GM12891 (cell line): Measurements from ENCODE around the gene SPDYE5.
"Not testable (repeated sequence)": the region's sequence is repeated elsewhere in the genome, so short reads cannot be mapped to it uniquely, and the experiment has no call there.

Experiments
- PAX5 ChIP-seq: IDR thresholded peaks from 2 replicates; pipeline ENCODE4 v1.6.1; 2011; ENCODE audit warnings: low read length, moderate library complexity, mild to moderate bottlenecking; ENCODE audit not compliant: insufficient read depth, severe bottlenecking
- POLR2A ChIP-seq: IDR thresholded peaks from 2 replicates; pipeline ENCODE4 v1.6.1; 2011; ENCODE audit warnings: low read depth, low read length, control low read depth
- POLR2AphosphoS5 ChIP-seq: IDR thresholded peaks from 2 replicates; pipeline ENCODE4 v1.6.1; 2011; ENCODE audit warnings: low read depth, low read length, control low read depth
- POU2F2 ChIP-seq: IDR thresholded peaks from 2 replicates; pipeline ENCODE4 v1.6.1; 2011; ENCODE audit warnings: low read depth, mild to moderate bottlenecking, control low read depth, low read length, moderate library complexity
- SPI1 ChIP-seq: IDR thresholded peaks from 2 replicates; pipeline ENCODE4 v1.6.1; 2011; ENCODE audit warnings: low read depth, low read length, control low read depth
- TAF1 ChIP-seq: IDR thresholded peaks from 2 replicates; pipeline ENCODE4 v1.6.1; 2011; ENCODE audit warnings: low read depth, low read length, control low read depth

GRCh38 chr7:75485979-75486643, 6.0 kb upstream of the SPDYE5 start, which contains the start of gene POM121C:
- TF ChIP-seq POLR2A, result peak; percentile 38; the same call in 1 of the 2 replicates
- peak; percentile 63; the same call in 1 of the 2 replicates for TF ChIP-seq POLR2AphosphoS5
- 0 out of 2 replicates have a peak, but pooled peaks have one; percentile 43 for TF ChIP-seq TAF1
- 0 out of 2 replicates have a peak, but pooled peaks have one; percentile 9 for TF ChIP-seq SPI1
- 0 out of 2 replicates have a peak, but pooled peaks have one; percentile 22 for TF ChIP-seq POU2F2
- not testable (repeated sequence) for TF ChIP-seq PAX5
